ENCODE measurements around the gene ASS1. TPM values are rescaled to one million over a fixed set of nuclear protein-coding genes. Genes with fewer than 3 reads are reported as not detected.

The ASS1 gene
- total RNA-seq, 4 donors from 2014 or later = 78.4 to 156 (median 105) TPM

- Histone ChIP-seq H3K4me3 (no peak overlapping the region), H3K36me3 (no peaks in the 10 kb centered on the region), H3K27ac (no peak overlapping the region), H3K9me3 (no peaks in the 10 kb centered on the region), H3K27me3 (no peaks in the 10 kb centered on the region), H3K4me1 (no peaks in the 10 kb centered on the region)
- intact Hi-C loops (cut with DNase I; ENCODE audit: low total_unique reads) = no loop called here
- no peak for DNase-seq
- no peak for TF ChIP-seq CTCF (IDR thresholded peaks at IDR 0.05)
- TF ChIP-seq POLR2A (IDR thresholded peaks at IDR 0.05) = no peak
Observed at GRCh38 chr9:130493021-130493420, 48.3 kb downstream of the ASS1 start.

DNA sequence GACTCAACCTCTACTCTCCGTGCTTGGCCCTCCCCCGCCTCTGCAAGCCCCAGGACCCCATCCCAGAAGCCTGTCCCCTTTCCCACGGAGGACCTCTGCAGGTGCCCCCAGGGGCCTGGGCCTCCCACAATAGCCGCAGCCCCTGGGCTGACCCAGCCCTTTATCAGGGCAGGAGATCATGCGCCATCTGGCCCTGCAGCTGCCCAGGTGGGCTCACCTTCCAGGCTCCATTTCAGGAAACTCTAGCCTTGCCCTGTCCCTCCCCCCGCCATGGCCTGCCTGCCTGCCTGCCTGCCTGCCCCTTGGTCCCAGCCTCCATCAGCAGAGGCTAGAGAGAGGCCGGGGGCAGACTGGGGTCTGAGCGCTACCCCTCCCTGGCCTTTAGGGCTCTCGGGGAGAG lies 48.7 kb downstream of the ASS1 start:
- Histone ChIP-seq H3K4me1 (no peaks in the 10 kb centered on the region), H3K4me3 (no peak overlapping the region), H3K9me3 (no peaks in the 10 kb centered on the region), H3K27me3 (no peaks in the 10 kb centered on the region), H3K36me3 (no peaks in the 10 kb centered on the region), H3K27ac (no peak overlapping the region)
- intact Hi-C loops (cut with DNase I; ENCODE audit: low total_unique reads) = no loop called here
- DNase-seq = no peak
- TF ChIP-seq POLR2A (IDR thresholded peaks at IDR 0.05) (no peak), CTCF (IDR thresholded peaks at IDR 0.05) (no peak)

DNA sequence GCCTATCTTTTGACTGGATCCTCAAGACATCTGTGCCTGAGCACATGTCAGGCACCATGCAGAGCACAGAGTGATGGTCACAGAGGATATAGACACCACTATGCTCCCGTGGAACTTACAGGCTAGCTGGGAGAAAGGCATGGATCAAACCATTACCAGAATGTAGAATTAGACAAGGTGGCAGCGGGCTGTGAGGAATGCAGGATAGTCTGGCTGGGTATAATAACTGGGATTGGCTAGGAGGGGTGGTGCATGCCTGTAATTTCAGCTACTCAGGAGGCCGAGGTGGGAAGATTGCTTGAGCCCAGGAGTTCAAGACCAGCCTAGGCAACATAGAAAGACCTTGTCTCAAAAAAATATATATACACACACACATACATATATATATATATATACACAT lies 50.3 kb downstream of the ASS1 start:
- DNase-seq = no peak
- no peak overlapping the region for H3K4me3 ChIP-seq
- no peaks in the 10 kb centered on the region for H3K36me3 ChIP-seq
- H3K27ac ChIP-seq = no peak overlapping the region
- no peaks in the 10 kb centered on the region for H3K4me1 ChIP-seq
- no peaks in the 10 kb centered on the region for H3K9me3 ChIP-seq
- intact Hi-C loops (cut with DNase I; ENCODE audit: low total_unique reads) = no loop called here
- TF ChIP-seq POLR2A (IDR thresholded peaks at IDR 0.05) (no peak), CTCF (IDR thresholded peaks at IDR 0.05) (no peak)
- H3K27me3 ChIP-seq = no peaks in the 10 kb centered on the region

DNA sequence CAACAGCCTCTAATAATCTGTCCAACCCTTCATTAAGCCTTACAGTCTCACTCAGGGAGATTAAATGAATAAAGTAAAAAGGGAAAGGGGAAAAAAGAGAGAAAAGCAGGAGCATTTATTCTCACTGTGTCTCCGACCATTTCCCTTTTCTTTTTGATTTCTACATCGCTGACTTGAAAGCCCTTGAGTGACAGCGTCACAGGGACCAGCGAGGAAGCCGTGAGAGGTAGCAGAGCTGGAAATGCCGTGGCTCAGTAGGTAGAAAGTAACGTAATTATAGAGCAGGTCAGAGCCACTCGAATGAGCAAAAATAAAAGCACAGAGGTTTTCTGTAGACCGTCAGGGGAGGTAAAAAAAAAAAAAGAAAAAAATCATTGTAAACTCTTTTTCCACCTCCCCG lies 52.4 kb downstream of the ASS1 start:
- TF ChIP-seq POLR2A (IDR thresholded peaks at IDR 0.05) = no peak
- TF ChIP-seq CTCF (IDR thresholded peaks at IDR 0.05) = no peak

GRCh38 chr9:130498298-130498917 lies 53.6 kb downstream of the ASS1 start:
- H3K36me3 ChIP-seq = no peaks in the 10 kb centered on the region

More for the DNA sequence above, 52.4 kb downstream of the ASS1 start:
- Histone ChIP-seq H3K36me3 (no peaks in the 10 kb centered on the region), H3K4me3 (no peak overlapping the region), H3K27me3 (no peaks in the 10 kb centered on the region), H3K27ac (no peak overlapping the region), H3K4me1 (no peaks in the 10 kb centered on the region), H3K9me3 (no peaks in the 10 kb centered on the region)
- DNase-seq = no peak
- intact Hi-C loops (cut with DNase I; ENCODE audit: low total_unique reads) = no loop called here

More at GRCh38 chr9:130498298-130498917, 53.6 kb downstream of the ASS1 start:
- intact Hi-C loops (cut with DNase I; ENCODE audit: low total_unique reads) = no loop called here
- H3K4me3 ChIP-seq = no peak overlapping the region
- H3K4me1 ChIP-seq = no peaks in the 10 kb centered on the region
- no peaks in the 10 kb centered on the region for H3K27me3 ChIP-seq
- no peaks in the 10 kb centered on the region for H3K9me3 ChIP-seq
- no peak overlapping the region for H3K27ac ChIP-seq
- DNase-seq = no peak
- TF ChIP-seq POLR2A (IDR thresholded peaks at IDR 0.05) (no peak), CTCF (IDR thresholded peaks at IDR 0.05) (no peak)

Measured in uterus (tissue), 4 donors.